BLaER1 treated with 17β-estradiol and CSF1 and Interleukin-3, amounts not matched to agents 10 nM and 100 nM (cell line): ENCODE results near the gene RNH1.

Experiments
- H3K27ac ChIP-seq, 11 experiments: shearing (Covaris generic); formaldehyde crosslinking; 2 replicates each; pipeline ENCODE4 v1.8.1; 2022
- H3K27me3 ChIP-seq, 11 experiments: shearing (Covaris generic); formaldehyde crosslinking; 2 replicates each; pipeline ENCODE4 v1.8.1; 2022
- H3K36me3 ChIP-seq, 11 experiments: shearing (Covaris generic); formaldehyde crosslinking; 2 replicates each; pipeline ENCODE4 v1.8.1; 2022
- H3K4me1 ChIP-seq, 10 experiments: shearing (Covaris generic); formaldehyde crosslinking; 2 replicates each; pipeline ENCODE4 v1.8.1; 2022
- H3K4me2 ChIP-seq, 11 experiments: shearing (Covaris generic); formaldehyde crosslinking; 2 replicates each; pipeline ENCODE4 v1.8.1; 2022
- H3K4me3 ChIP-seq, 10 experiments: shearing (Covaris generic); formaldehyde crosslinking; 2 replicates each; pipeline ENCODE4 v1.8.1; 2022
- H3K9ac ChIP-seq, 11 experiments: shearing (Covaris generic); formaldehyde crosslinking; 2 replicates each; pipeline ENCODE4 v1.8.1; 2022
- H3K9me3 ChIP-seq, 11 experiments: shearing (Covaris generic); formaldehyde crosslinking; replicated peaks in 1 of 11; 2 replicates each; pipeline ENCODE4 v1.8.1; 2022
- H4K20me1 ChIP-seq, 11 experiments: shearing (Covaris generic); formaldehyde crosslinking; 2 replicates each; pipeline ENCODE4 v1.8.1; 2022
- Cebpa-rat ChIP-seq, 11 experiments: shearing (Covaris generic); IDR thresholded peaks; 2 replicates each; pipeline ENCODE4 v1.8.1; 2022

Gene RNH1

GRCh38 chr11:534396-535209, 27.6 kb upstream of the RNH1 start:
- Histone ChIP-seq H3K36me3 (peaks cover 24 to 41% (median 38%) of the 10 kb centered on the region in 11 experiments), H3K27me3 (no peaks in the 10 kb centered on the region), H3K4me2 (peak overlapping the region; percentile 75 to 98 (median 96)), H4K20me1 (peaks cover 38 to 52% (median 43%) of the 10 kb centered on the region in 11 experiments), H3K27ac (peak overlapping the region; percentile 69 to 81 (median 77)), H3K9ac (peak overlapping the region; percentile 83 to 94 (median 90)), H3K4me3 (peak overlapping the region; percentile 78 to 97 (median 90)), H3K9me3 (no peaks in the 10 kb centered on the region), H3K4me1 (peaks cover 42 to 56% (median 49%) of the 10 kb centered on the region in 10 experiments)
- TF ChIP-seq Cebpa-rat (IDR thresholded peaks at IDR 0.05): no peak

- Histone ChIP-seq H3K9ac (peak overlapping the region; percentile 83 to 94 (median 90)), H3K9me3 (no peaks in the 10 kb centered on the region), H4K20me1 (peaks cover 38 to 55% (median 50%) of the 10 kb centered on the region in 11 experiments), H3K4me1 (peaks cover 39 to 54% (median 47%) of the 10 kb centered on the region in 10 experiments), H3K4me3 (peak overlapping the region; percentile 78 to 97 (median 90)), H3K27ac (peak overlapping the region in 5 of 11 experiments; percentile 69 to 79 (median 77); a peak in 5 of 22 replicates), H3K4me2 (peak overlapping the region; percentile 75 to 98 (median 96)), H3K36me3 (peaks cover 24 to 49% (median 42%) of the 10 kb centered on the region in 11 experiments), H3K27me3 (no peaks in the 10 kb centered on the region)
- TF ChIP-seq Cebpa-rat (IDR thresholded peaks at IDR 0.05): no peak
Measured at GRCh38 chr11:533586-534395, 26.7 kb upstream of the RNH1 start.

- TF ChIP-seq Cebpa-rat (IDR thresholded peaks at IDR 0.05): no peak
- Histone ChIP-seq H3K36me3 (peaks cover 24 to 51% (median 42%) of the 10 kb centered on the region in 11 experiments), H3K27ac (no peak overlapping the region)
Measured at GRCh38 chr11:532986-533585, 26.0 kb upstream of the RNH1 start.

GRCh38 chr11:532527-532985, 25.5 kb upstream of the RNH1 start:
- TF ChIP-seq Cebpa-rat (IDR thresholded peaks at IDR 0.05): no peak
- Histone ChIP-seq H3K36me3 (peaks cover 24 to 51% (median 42%) of the 10 kb centered on the region in 11 experiments), H3K9ac (no peak overlapping the region; a peak in 1 of 22 replicates), H3K4me1 (peaks cover 27 to 42% (median 37%) of the 10 kb centered on the region in 10 experiments), H4K20me1 (peaks cover 38 to 59% (median 50%) of the 10 kb centered on the region in 11 experiments), H3K4me2 (peak overlapping the region in 2 of 11 experiments; percentile 96 to 98; a peak in 5 of 22 replicates), H3K9me3 (no peaks in the 10 kb centered on the region), H3K27ac (no peak overlapping the region), H3K4me3 (no peak overlapping the region), H3K27me3 (no peaks in the 10 kb centered on the region)

More at GRCh38 chr11:532986-533585, 26.0 kb upstream of the RNH1 start:
- Histone ChIP-seq H3K4me3 (no peak overlapping the region), H3K9me3 (no peaks in the 10 kb centered on the region), H3K4me1 (peaks cover 32 to 47% (median 42%) of the 10 kb centered on the region in 10 experiments), H3K4me2 (peak overlapping the region in 6 of 11 experiments; percentile 93 to 98 (median 96); a peak in 13 of 22 replicates), H3K27me3 (no peaks in the 10 kb centered on the region), H3K9ac (peak overlapping the region in 5 of 11 experiments; percentile 13 to 88 (median 25); a peak in 7 of 22 replicates), H4K20me1 (peaks cover 38 to 59% (median 50%) of the 10 kb centered on the region in 11 experiments)

- TF ChIP-seq Cebpa-rat (IDR thresholded peaks at IDR 0.05): no peak
- Histone ChIP-seq H3K9ac (0 out of 22 replicates have a peak overlapping the region, but pooled peaks of 1 of the 11 experiments have one; percentile 6), H4K20me1 (peaks cover 38 to 59% (median 50%) of the 10 kb centered on the region in 11 experiments), H3K27me3 (no peaks in the 10 kb centered on the region), H3K4me1 (peaks cover 23 to 37% (median 33%) of the 10 kb centered on the region in 10 experiments), H3K4me3 (no peak overlapping the region), H3K27ac (no peak overlapping the region), H3K4me2 (peak overlapping the region in 1 of 11 experiments; percentile 96; a peak in 1 of 22 replicates), H3K9me3 (no peaks in the 10 kb centered on the region), H3K36me3 (peaks cover 24 to 51% (median 42%) of the 10 kb centered on the region in 11 experiments)
Measured at GRCh38 chr11:531919-532526, 25.0 kb upstream of the RNH1 start.

GRCh38 chr11:530960-531831, 24.2 kb upstream of the RNH1 start:
- H3K27me3 ChIP-seq: no peaks in the 10 kb centered on the region
- no peak overlapping the region for H3K27ac ChIP-seq
- 0 out of 22 replicates have a peak overlapping the region, but pooled peaks of 1 of the 11 experiments have one; percentile 6 for H3K9ac ChIP-seq
- peaks cover 15 to 28% (median 25%) of the 10 kb centered on the region in 10 experiments for H3K4me1 ChIP-seq
- no peak overlapping the region for H3K4me2 ChIP-seq
- no peak for TF ChIP-seq Cebpa-rat (IDR thresholded peaks at IDR 0.05)
- H3K4me3 ChIP-seq: no peak overlapping the region
- no peaks in the 10 kb centered on the region for H3K9me3 ChIP-seq
- H3K36me3 ChIP-seq: peaks cover 24 to 51% (median 42%) of the 10 kb centered on the region in 11 experiments
- H4K20me1 ChIP-seq: peaks cover 38 to 59% (median 50%) of the 10 kb centered on the region in 11 experiments

- peaks cover 24 to 51% (median 42%) of the 10 kb centered on the region in 11 experiments for H3K36me3 ChIP-seq
- H3K4me2 ChIP-seq: no peak overlapping the region
- H3K4me1 ChIP-seq: peaks cover 10 to 24% (median 21%) of the 10 kb centered on the region in 10 experiments
- H4K20me1 ChIP-seq: peaks cover 38 to 58% (median 48%) of the 10 kb centered on the region in 11 experiments
- peak overlapping the region in 4 of 11 experiments; percentile 0 to 27 (median 20); a peak in 3 of 22 replicates for H3K9ac ChIP-seq
- H3K27me3 ChIP-seq: no peaks in the 10 kb centered on the region
- no peak overlapping the region for H3K27ac ChIP-seq
- TF ChIP-seq Cebpa-rat (IDR thresholded peaks at IDR 0.05): no peak
- H3K4me3 ChIP-seq: no peak overlapping the region
- no peaks in the 10 kb centered on the region for H3K9me3 ChIP-seq
Measured at GRCh38 chr11:529728-530411, 22.8 kb upstream of the RNH1 start.
